ENCODE measurements around the gene RYR2. TPM values are rescaled to one million over a fixed set of nuclear protein-coding genes. Genes with fewer than 3 reads are reported as not detected.

The RYR2 gene
- total RNA-seq, 1 donor from 2014 or later, result 47.0 TPM

DNA sequence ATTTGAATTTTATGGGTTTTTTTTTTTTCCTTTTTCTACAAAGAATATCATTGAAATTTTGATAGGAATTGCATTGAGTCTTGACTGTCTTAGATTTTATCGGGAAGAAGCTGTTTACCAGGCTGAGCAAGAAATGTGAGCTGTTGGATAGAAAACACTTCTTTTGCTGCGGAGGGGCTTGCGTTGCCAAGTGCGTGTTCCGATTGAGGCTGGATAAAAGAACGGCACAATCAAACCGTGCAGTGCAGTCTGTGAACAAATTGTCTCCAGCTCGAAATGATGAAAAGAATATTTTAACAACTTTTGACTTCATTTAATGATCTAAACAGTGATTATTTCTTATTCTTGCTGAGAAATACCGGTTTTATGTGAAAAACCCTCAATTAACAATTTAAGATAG lies 149.4 kb downstream of the RYR2 start:
- DNase-seq, result no peak
- Mint-ChIP-seq H3K27ac (ENCODE audit: unreplicated experiment) (no peak overlapping the region), H3K4me1 (ENCODE audit: low read depth, unreplicated experiment) (peaks cover 16% of the 10 kb centered on the region), H3K9me3 (ENCODE audit: unreplicated experiment) (no peaks in the 10 kb centered on the region), H3K36me3 (ENCODE audit: unreplicated experiment) (no peaks in the 10 kb centered on the region), H3K27me3 (ENCODE audit: unreplicated experiment) (peaks cover 3% of the 10 kb centered on the region), H3K4me3 (ENCODE audit: unreplicated experiment) (no peak overlapping the region)
- TF ChIP-seq CTCF (IDR thresholded peaks at IDR 0.05; ENCODE audit: partially characterized antibody, unreplicated experiment), result no peak

DNA sequence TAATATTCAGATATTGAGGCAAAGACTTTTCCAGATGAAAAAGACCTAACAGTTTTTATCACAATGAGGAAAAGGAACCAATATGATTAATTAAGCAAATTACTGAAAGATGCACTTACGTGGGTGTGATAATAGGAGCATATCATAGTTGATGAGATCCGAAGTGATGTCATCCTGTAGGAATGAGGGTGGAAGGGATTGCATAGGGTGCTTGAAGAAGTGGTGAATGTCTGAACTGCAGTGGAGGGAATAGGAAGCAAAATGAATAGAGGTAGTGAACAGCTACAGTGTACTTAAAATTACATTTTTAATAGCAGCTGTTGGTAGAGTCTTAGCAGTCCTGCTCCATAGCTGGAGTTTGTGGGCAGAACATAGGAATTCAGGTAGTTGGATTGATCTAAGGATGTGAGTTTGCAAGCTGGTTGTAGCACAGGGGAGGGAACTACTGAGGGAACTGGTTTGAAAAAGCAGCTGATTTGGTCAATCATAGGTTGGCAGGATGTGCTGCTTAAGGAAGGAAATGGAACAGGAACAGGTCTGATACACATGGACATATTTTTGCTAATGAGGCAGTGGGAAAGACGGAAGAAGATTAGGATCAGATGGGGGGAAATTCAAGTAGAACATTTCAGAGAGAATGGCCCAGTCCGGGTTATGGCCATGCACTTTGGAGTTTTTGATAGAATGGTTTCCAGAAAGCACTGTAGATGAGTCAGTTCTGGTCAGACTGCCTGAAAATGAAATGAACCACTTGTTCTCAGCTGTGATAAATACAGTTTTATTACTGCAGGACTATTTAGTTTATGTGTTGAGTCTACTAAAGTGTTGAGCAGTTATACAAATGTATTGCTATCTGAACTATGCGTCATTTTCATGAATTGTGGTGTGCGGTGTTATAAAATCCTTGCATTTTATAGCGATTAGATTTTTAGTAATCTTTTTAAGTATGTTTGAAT lies 155.8 kb downstream of the RYR2 start:
- H3K36me3 Mint-ChIP-seq (ENCODE audit: unreplicated experiment), result no peaks in the 10 kb centered on the region
- H3K27me3 Mint-ChIP-seq (ENCODE audit: unreplicated experiment), result peaks cover 3% of the 10 kb centered on the region
- no peak overlapping the region for H3K4me3 Mint-ChIP-seq (ENCODE audit: unreplicated experiment)
- no peak for TF ChIP-seq CTCF (IDR thresholded peaks at IDR 0.05; ENCODE audit: partially characterized antibody, unreplicated experiment)
- H3K4me1 Mint-ChIP-seq (ENCODE audit: low read depth, unreplicated experiment), result peaks cover 10% of the 10 kb centered on the region
- H3K27ac Mint-ChIP-seq (ENCODE audit: unreplicated experiment), result peak overlapping the region; percentile 6
- no peak for DNase-seq
- H3K9me3 Mint-ChIP-seq (ENCODE audit: unreplicated experiment), result no peaks in the 10 kb centered on the region

- H3K4me1 Mint-ChIP-seq (ENCODE audit: low read depth, unreplicated experiment), result peaks cover 10% of the 10 kb centered on the region
- TF ChIP-seq CTCF (IDR thresholded peaks at IDR 0.05; ENCODE audit: partially characterized antibody, unreplicated experiment), result no peak
- H3K27ac Mint-ChIP-seq (ENCODE audit: unreplicated experiment), result no peak overlapping the region
These were observed 157.0 kb downstream of the RYR2 start for GRCh38 chr1:237199026-237199425.

GRCh38 chr1:237201155-237201554 lies 159.2 kb downstream of the RYR2 start:
- DNase-seq, result no peak
- TF ChIP-seq CTCF (IDR thresholded peaks at IDR 0.05; ENCODE audit: partially characterized antibody, unreplicated experiment), result no peak
- no peak overlapping the region for H3K4me3 Mint-ChIP-seq (ENCODE audit: unreplicated experiment)

More at GRCh38 chr1:237199026-237199425, 157.0 kb downstream of the RYR2 start:
- peaks cover 3% of the 10 kb centered on the region for H3K27me3 Mint-ChIP-seq (ENCODE audit: unreplicated experiment)
- no peaks in the 10 kb centered on the region for H3K36me3 Mint-ChIP-seq (ENCODE audit: unreplicated experiment)
- no peak overlapping the region for H3K4me3 Mint-ChIP-seq (ENCODE audit: unreplicated experiment)
- H3K9me3 Mint-ChIP-seq (ENCODE audit: unreplicated experiment), result no peaks in the 10 kb centered on the region
- DNase-seq, result no peak

GRCh38 chr1:237204841-237205240 lies 162.9 kb downstream of the RYR2 start:
- Mint-ChIP-seq H3K4me3 (ENCODE audit: unreplicated experiment) (no peak overlapping the region), H3K27ac (ENCODE audit: unreplicated experiment) (no peak overlapping the region), H3K27me3 (ENCODE audit: unreplicated experiment) (no peaks in the 10 kb centered on the region), H3K36me3 (ENCODE audit: unreplicated experiment) (peaks cover 4% of the 10 kb centered on the region), H3K9me3 (ENCODE audit: unreplicated experiment) (no peaks in the 10 kb centered on the region), H3K4me1 (ENCODE audit: low read depth, unreplicated experiment) (peaks cover 5% of the 10 kb centered on the region)
- no peak for TF ChIP-seq CTCF (IDR thresholded peaks at IDR 0.05; ENCODE audit: partially characterized antibody, unreplicated experiment)
- DNase-seq, result no peak

More at GRCh38 chr1:237201155-237201554, 159.2 kb downstream of the RYR2 start:
- Mint-ChIP-seq H3K4me1 (ENCODE audit: low read depth, unreplicated experiment) (peaks cover 10% of the 10 kb centered on the region), H3K36me3 (ENCODE audit: unreplicated experiment) (peaks cover 4% of the 10 kb centered on the region), H3K27ac (ENCODE audit: unreplicated experiment) (no peak overlapping the region), H3K27me3 (ENCODE audit: unreplicated experiment) (no peaks in the 10 kb centered on the region), H3K9me3 (ENCODE audit: unreplicated experiment) (no peaks in the 10 kb centered on the region)
